ENCODE results near the gene VPS37D. TPM values are rescaled to one million over a fixed set of nuclear protein-coding genes. Genes with fewer than 3 reads are reported as not detected.
"Not testable (repeated sequence)": the region's sequence is repeated elsewhere in the genome, so short reads cannot be mapped to it uniquely, and the experiment has no call there.

The VPS37D gene
- total RNA-seq, 1 experiment from 2014 or later, result 4.7 TPM

DNA sequence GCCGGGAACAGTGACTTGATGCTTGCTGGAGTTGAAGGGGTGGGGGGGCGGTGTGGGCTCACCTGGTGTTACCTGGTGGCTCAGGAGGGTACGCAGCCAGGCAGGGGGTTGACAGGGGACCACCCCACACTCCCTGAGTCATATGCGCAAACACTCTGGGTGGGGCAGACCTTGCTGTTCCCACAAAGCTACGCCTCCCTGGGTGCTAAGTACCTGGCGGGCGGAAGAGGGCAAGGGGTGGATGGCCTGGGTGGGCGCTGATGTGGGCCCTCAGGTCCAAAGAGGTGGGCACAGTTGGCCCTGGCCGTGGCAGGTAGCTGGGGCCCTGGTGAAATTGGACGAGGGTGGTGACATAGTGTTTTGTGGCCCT, 37.9 kb downstream of the VPS37D start:
- DNase-seq (ENCODE audit: low read depth), result no peak

GRCh38 chr7:73706126-73707044, 38.8 kb downstream of the VPS37D start:
- DNase-seq (ENCODE audit: low read depth), result peak; percentile 82

- peak; percentile 96 for DNase-seq (ENCODE audit: low read depth)
Measured at GRCh38 chr7:73707045-73707631, 39.5 kb downstream of the VPS37D start.

DNA sequence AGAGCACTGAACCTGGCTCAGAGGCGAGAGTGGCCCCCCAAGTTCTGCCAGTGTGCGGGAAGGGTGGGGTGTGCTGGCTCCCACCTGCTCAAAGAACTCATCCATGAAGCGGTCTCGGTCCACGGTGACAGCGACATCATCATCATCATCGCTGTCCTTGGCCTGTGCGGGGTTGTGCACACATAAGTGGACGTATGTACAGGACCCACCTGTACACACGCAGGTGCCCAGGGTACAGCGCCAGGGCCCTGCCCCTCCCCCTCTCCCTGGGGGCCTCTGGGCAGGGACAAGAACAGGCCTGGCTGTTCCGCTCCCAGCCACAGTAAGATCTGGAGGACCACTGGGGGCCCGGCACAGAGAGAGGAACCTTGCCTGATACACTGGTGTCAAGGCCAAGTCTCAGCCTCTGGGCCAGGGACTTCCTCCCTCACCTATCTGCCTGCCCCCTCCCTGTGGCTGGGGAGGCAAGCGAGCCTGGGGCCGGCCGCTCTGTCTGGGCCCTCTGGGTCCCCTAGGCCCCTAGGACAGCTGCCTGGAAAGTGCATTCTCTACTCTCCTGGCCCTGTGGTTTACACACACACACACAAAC, 41.4 kb downstream of the VPS37D start:
- no peak for DNase-seq (ENCODE audit: low read depth)

GRCh38 chr7:73712773-73713172, 45.1 kb downstream of the VPS37D start:
- no peak for DNase-seq (ENCODE audit: low read depth)

DNA sequence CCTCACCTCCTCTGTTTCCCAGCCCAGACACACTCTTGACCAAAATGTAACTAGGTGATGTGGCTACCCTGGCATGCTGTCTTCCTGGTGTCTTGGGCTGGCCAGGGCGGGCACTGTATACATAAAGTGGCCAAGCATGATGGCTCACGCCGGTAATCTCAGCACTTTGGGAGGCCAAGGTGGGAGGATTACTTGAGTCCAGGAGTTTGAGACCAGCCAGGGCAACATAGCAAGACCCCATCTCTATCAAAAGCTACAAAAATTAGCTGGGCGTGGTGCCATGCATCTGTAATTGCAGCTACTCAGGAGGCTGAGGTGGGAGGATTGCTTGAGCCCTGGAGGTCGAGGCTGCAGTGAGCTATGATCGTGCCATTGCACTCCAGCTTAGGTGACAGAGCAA, 45.7 kb downstream of the VPS37D start:
- not testable (repeated sequence) for DNase-seq (ENCODE audit: low read depth)

- DNase-seq (ENCODE audit: low read depth), result peak; percentile 100
Measured at GRCh38 chr7:73715648-73716317, 48.2 kb downstream of the VPS37D start.

DNA sequence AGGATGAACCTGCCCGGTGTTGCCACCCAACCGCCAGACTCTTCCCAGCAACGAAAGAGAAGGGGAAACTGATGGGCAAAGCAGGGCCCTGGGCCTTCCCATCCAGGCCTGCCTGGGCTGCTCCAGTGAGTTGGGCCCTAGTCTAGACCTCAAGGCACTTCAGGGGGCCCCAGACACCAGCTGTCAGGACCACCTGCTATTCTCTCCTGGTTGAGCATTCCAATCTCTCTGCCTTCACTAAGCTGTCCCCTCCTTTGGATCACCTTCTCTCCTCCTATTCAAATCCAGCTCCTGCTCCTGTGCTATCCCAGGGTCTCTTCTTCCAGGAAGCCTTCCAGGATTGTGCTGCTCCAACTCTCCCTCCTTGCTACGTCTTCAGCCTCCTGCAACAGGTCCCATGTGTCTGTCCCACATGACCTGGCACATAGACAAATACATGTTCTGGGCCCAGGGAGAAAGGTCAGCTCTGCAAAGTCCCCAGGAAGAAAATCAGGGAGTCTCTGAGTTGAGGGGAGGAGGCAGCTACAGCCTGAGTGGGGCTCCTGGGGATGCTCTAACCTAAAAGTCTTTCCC, 48.8 kb downstream of the VPS37D start:
- no peak for DNase-seq (ENCODE audit: low read depth)

DNA sequence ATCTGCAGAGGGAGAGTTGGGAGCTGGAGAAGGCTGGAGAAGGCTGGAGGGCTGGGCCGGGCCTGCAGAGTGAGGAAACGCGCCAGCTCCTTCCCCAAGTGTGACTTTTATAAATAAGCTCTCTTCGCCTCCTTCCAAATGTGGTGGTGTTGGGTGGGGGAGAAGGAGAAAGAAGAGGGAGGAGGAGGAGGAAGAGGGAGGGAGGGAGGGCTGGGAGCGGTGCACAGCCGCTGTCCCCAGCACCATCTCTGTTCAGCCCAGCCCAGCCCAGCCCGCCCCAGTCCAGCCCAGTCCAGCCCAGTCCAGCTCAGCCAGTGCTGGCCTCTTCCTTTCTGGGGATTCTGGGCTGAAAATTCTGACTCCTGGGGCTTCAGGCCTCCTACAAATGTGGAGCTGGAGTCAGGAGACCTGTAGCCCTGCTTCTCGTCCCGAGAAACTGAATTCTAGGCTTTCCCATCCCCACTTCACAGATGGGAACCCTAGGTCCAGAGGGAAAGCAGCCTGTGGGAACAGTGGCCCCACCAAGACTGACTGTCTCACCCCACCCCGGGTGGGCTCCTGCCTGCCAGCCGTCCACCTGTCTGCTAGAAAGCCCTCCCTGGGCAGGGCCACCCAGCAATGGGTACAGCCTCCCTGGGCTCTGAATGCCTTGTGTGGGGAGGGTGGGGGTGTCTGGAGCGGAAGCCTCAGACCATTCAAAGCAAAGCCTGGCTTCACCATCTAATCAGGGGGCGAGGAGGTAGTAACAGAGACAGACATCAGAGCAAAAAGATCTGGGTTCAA, 49.6 kb downstream of the VPS37D start:
- no peak for DNase-seq (ENCODE audit: low read depth)

- peak; percentile 99 for DNase-seq (ENCODE audit: low read depth)
Measured at GRCh38 chr7:73717991-73718405, 50.4 kb downstream of the VPS37D start.

GRCh38 chr7:73718438-73718881, 50.8 kb downstream of the VPS37D start:
- no peak for DNase-seq (ENCODE audit: low read depth)

GRCh38 chr7:73718905-73719805, 51.5 kb downstream of the VPS37D start, which contains the start of gene STX1A:
Gene STX1A (minus strand): TSS chr7:73719669. CDS start chr7:73719631, 38 bp downstream.
- DNase-seq (ENCODE audit: low read depth), result no peak

DNA sequence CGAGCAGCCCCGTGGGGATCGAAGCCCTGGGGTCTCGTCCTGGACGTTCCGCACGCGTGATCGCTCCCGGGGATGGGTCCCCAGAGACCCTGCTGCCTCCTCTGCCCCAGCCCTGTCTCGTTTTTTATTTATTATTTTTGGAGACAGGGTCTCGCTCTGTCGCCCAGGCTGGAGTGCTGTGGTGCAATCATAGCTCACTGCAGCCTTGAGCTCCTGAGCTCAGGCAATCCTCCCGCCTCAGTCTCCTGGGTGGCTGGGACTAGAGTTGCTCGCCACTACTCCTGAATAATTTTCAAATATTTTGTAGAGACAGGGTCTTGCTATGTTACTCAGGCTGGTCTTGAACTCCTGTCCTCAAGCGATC, 52.2 kb downstream of the VPS37D start:
- no peak for DNase-seq (ENCODE audit: low read depth)

DNA sequence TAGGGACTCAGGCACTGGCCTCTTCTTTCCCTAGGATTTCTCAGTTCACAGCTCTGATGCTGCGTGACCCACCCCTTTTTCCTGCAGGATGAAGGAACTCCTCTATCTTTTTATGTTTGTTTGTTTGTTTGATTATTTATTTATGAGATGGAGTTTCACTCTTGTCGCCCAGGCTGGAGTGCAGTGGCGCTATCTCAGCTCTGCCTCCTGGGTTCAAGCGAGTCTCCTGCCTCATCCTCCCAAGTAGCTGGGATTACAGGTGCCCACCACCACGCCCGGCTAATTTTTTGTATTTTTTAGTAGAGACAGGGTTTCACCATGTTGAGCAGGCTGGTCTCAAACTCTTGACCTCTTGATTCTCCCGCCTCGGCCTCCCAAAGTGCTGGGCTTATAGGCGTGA, 52.8 kb downstream of the VPS37D start:
- DNase-seq (ENCODE audit: low read depth), result not testable (repeated sequence)

- DNase-seq (ENCODE audit: low read depth), result no peak
Measured at GRCh38 chr7:73721377-73721817, 53.8 kb downstream of the VPS37D start.
